PC-9 (cell line): ENCODE measurements around the gene GMPPA. TPM values are rescaled to one million over a fixed set of nuclear protein-coding genes. Genes with fewer than 3 reads are reported as not detected.

ENCODE experiments used
- BruUV-seq: library from RNA; stranded (reverse); fragments of 400-500 nt; replicated peaks from 2 replicates; lab custom pipeline; 2021; lab: Mats Ljungman, UMichigan
- CTCF ChIA-PET: fragments of 300-600 bp; sonication (Branson Sonifier 250); formaldehyde crosslinking; loops from one replicate; lab custom pipeline; 2022; ENCODE audit warnings: antibody characterized with exemption; lab: Charles Lee
- POLR2A ChIA-PET: fragments of 300-600 bp; sonication (Branson Sonifier 250); formaldehyde crosslinking; loops from one replicate; lab custom pipeline; 2022; ENCODE audit warnings: antibody characterized with exemption; ENCODE audit not compliant: unreplicated experiment; lab: Charles Lee
- DNase-seq, 2 experiments: peaks; one replicate each; pipeline versions ENCODE4 v3.0.0 to v3.0.0-alpha.2; 2015 to 2022; ENCODE audit warnings: mixed read lengths in 1 of 2
- H2AFZ ChIP-seq: fragments of 200-600 bp; sonication (generic); 2 replicates; pipeline ENCODE4 v1.8.1; 2017; ENCODE audit warnings: antibody characterized with exemption
- H3F3A ChIP-seq: fragments of 200-600 bp; sonication (generic); 2 replicates; pipeline ENCODE4 v1.8.1; 2017; ENCODE audit warnings: antibody characterized with exemption, mild to moderate bottlenecking, low read depth; ENCODE audit not compliant: insufficient read depth
- H3K27ac ChIP-seq: fragments of 200-600 bp; sonication (generic); 2 replicates; pipeline ENCODE4 v1.6.1; 2016; ENCODE audit warnings: mixed run types
- H3K27me3 ChIP-seq: fragments of 200-600 bp; sonication (generic); 2 replicates; pipeline ENCODE4 v1.6.1; 2016; ENCODE audit warnings: low read depth, mixed run types; ENCODE audit not compliant: insufficient read depth
- H3K36me3 ChIP-seq: fragments of 200-600 bp; sonication (generic); 2 replicates; pipeline ENCODE4 v1.6.1; 2016; ENCODE audit warnings: low read depth, mixed run types
- H3K4me1 ChIP-seq: fragments of 200-600 bp; sonication (generic); replicated peaks from 2 replicates; pipeline ENCODE4 v1.6.1; 2016; ENCODE audit warnings: mixed run types; ENCODE audit not compliant: insufficient read depth
- H3K4me2 ChIP-seq: fragments of 200-600 bp; sonication (generic); 2 replicates; pipeline ENCODE4 v1.6.1; 2017; ENCODE audit warnings: mixed run types
- H3K4me3 ChIP-seq: fragments of 200-600 bp; sonication (generic); 2 replicates; pipeline ENCODE4 v1.6.1; 2016; ENCODE audit warnings: mixed run types
- H3K79me2 ChIP-seq: fragments of 200-600 bp; sonication (generic); 2 replicates; pipeline ENCODE4 v1.6.1; 2017; ENCODE audit warnings: low read depth, mixed run types
- H3K9me2 ChIP-seq: fragments of 200-600 bp; sonication (generic); 2 replicates; pipeline ENCODE4 v1.8.1; 2017; ENCODE audit warnings: mild to moderate bottlenecking; ENCODE audit not compliant: insufficient read depth
- H3K9me3 ChIP-seq: fragments of 200-600 bp; sonication (generic); 2 replicates; pipeline ENCODE4 v1.8.1; 2016; ENCODE audit warnings: low read depth; ENCODE audit not compliant: insufficient read depth
- H4K20me1 ChIP-seq: fragments of 200-600 bp; sonication (generic); 2 replicates; pipeline ENCODE4 v1.8.1; 2017; ENCODE audit not compliant: insufficient read depth
- EZH2 ChIP-seq: fragments of 200-600 bp; sonication (generic); IDR thresholded peaks from 2 replicates; pipeline ENCODE4 v1.8.0; 2017; ENCODE audit warnings: antibody characterized with exemption, low read depth
- intact Hi-C: fragments of 100-400 bp; cut with micrococcal nuclease; formaldehyde crosslinking; loops from one replicate; pipeline ENCODE4 v1.10.0; 2022; ENCODE audit not compliant: unreplicated experiment
- total RNA-seq: library from RNA; stranded (reverse); gene quantifications from 2 replicates; pipeline ENCODE4 v1.2.3, GENCODE V29; 2021
- TF ChIP-seq, protein P1 (sequence below): fragments of 200-600 bp; sonication (generic); conservative IDR thresholded peaks from 2 replicates; pipeline ENCODE4 v1.6.1; 2017; ENCODE audit warnings: mixed run types, antibody characterized with exemption, mild to moderate bottlenecking, moderate library complexity

The GMPPA gene
- total RNA-seq, 1 experiment from 2014 or later: 57.2 TPM

DNA sequence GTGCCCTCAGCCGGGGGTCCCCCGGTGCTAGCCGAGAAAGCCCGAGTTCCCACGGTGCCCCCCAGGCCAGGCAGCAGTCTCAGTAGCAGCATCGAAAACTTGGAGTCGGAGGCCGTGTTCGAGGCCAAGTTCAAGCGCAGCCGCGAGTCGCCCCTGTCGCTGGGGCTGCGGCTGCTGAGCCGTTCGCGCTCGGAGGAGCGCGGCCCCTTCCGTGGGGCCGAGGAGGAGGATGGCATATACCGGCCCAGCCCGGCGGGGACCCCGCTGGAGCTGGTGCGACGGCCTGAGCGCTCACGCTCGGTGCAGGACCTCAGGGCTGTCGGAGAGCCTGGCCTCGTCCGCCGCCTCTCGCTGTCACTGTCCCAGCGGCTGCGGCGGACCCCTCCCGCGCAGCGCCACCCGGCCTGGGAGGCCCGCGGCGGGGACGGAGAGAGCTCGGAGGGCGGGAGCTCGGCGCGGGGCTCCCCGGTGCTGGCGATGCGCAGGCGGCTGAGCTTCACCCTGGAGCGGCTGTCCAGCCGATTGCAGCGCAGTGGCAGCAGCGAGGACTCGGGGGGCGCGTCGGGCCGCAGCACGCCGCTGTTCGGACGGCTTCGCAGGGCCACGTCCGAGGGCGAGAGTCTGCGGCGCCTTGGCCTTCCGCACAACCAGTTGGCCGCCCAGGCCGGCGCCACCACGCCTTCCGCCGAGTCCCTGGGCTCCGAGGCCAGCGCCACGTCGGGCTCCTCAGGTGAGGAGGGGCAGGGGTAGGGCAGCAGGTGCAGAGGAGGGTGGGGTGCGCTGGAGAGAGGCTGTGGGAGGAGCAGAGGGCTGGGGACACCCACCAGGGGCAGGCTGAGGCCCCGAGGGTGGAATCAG is 14.1 kb upstream of the GMPPA start:
- Histone ChIP-seq H3K9me3 (no peaks in the 10 kb centered on the region), H3K9me2 (no peaks in the 10 kb centered on the region), H2AFZ (no peak overlapping the region), H3K4me1 (no peaks in the 10 kb centered on the region), H3K4me2 (no peak overlapping the region), H3K27ac (no peak overlapping the region), H4K20me1 (no peaks in the 10 kb centered on the region), H3K27me3 (no peaks in the 10 kb centered on the region), H3K4me3 (no peak overlapping the region), H3K36me3 (no peaks in the 10 kb centered on the region), H3K79me2 (no peaks in the 10 kb centered on the region), H3F3A (no peaks in the 10 kb centered on the region)
- BruUV-seq: no TSS peak
- POLR2A ChIA-PET: no interaction called here
- TF ChIP-seq, protein P1, sequence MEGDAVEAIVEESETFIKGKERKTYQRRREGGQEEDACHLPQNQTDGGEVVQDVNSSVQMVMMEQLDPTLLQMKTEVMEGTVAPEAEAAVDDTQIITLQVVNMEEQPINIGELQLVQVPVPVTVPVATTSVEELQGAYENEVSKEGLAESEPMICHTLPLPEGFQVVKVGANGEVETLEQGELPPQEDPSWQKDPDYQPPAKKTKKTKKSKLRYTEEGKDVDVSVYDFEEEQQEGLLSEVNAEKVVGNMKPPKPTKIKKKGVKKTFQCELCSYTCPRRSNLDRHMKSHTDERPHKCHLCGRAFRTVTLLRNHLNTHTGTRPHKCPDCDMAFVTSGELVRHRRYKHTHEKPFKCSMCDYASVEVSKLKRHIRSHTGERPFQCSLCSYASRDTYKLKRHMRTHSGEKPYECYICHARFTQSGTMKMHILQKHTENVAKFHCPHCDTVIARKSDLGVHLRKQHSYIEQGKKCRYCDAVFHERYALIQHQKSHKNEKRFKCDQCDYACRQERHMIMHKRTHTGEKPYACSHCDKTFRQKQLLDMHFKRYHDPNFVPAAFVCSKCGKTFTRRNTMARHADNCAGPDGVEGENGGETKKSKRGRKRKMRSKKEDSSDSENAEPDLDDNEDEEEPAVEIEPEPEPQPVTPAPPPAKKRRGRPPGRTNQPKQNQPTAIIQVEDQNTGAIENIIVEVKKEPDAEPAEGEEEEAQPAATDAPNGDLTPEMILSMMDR: no peak
- TF ChIP-seq EZH2: no peak
- CTCF ChIA-PET: no interaction called here
- intact Hi-C loops: no loop called here
- no peak for DNase-seq

DNA sequence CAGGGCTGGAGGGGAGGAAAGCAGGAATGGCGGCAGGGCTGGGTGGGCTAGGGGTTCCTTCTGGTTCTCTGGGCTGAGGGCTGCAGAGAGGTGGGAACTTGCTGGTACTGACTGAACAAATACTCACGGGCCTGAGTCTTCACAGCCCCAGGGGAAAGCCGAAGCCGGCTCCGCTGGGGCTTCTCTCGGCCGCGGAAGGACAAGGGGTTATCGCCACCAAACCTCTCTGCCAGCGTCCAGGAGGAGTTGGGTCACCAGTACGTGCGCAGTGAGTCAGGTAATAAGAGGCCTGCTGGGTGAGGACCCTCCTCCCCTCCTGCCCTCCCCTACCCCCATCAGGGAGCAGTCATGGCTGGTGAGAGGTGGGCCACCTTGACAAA is 13.5 kb upstream of the GMPPA start:
- Histone ChIP-seq H3K27ac (no peak overlapping the region), H3K4me1 (no peaks in the 10 kb centered on the region), H3K36me3 (no peaks in the 10 kb centered on the region), H3K4me3 (no peak overlapping the region), H3K79me2 (no peaks in the 10 kb centered on the region), H3K9me3 (no peaks in the 10 kb centered on the region), H3K27me3 (no peaks in the 10 kb centered on the region), H2AFZ (no peak overlapping the region), H4K20me1 (no peaks in the 10 kb centered on the region), H3K9me2 (no peaks in the 10 kb centered on the region), H3F3A (no peaks in the 10 kb centered on the region), H3K4me2 (no peak overlapping the region)
- POLR2A ChIA-PET: no interaction called here
- no peak for DNase-seq
- intact Hi-C loops: no loop called here
- CTCF ChIA-PET: no interaction called here
- TF ChIP-seq EZH2: no peak
- TF ChIP-seq, protein P1: no peak
- no TSS peak for BruUV-seq

DNA sequence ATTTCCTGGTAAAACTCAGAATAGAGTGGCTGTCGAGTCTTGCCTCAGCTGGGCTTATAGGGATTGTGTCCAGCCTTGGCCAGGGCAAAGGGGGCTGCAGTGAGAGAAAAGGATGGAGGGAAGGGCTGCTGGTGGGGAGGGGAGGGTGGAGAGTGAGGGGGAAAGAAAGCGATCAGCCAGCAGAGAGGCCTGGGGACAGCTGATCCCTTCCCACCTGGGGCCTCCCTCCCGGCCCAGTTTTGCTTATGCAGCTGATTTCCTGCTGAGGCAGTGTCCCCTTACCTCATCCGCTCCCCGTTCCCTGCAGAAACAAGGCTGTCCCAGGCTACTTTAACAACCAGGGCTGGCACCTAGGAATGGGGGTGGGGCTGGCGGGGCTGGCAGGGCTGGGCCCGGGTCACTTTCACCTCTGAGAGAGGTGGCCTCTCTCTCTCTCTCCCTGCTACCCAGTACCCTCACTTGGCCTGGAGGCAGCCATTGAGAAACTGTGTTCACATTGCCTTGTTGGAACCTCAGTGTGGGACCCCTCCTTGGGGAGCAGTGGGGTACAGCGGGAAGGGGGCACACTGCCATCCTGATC is 12.2 kb upstream of the GMPPA start:
- CTCF ChIA-PET: interaction anchor here (0.5 to 0.6 kb wide), 2 partner anchors 25 to 48 kb away, joined by 4 to 19 read pairs; no protein-coding TSS in a partner anchor
- intact Hi-C loops: no loop called here
- no peak overlapping the region for H3K4me2 ChIP-seq
- H4K20me1 ChIP-seq: no peaks in the 10 kb centered on the region
- POLR2A ChIA-PET: no interaction called here
- H2AFZ ChIP-seq: no peak overlapping the region
- no peaks in the 10 kb centered on the region for H3F3A ChIP-seq
- H3K36me3 ChIP-seq: no peaks in the 10 kb centered on the region
- no TSS peak for BruUV-seq
- H3K27me3 ChIP-seq: no peaks in the 10 kb centered on the region
- H3K27ac ChIP-seq: no peak overlapping the region
- H3K9me3 ChIP-seq: no peaks in the 10 kb centered on the region
- H3K9me2 ChIP-seq: no peaks in the 10 kb centered on the region
- no peak for DNase-seq
- no peaks in the 10 kb centered on the region for H3K79me2 ChIP-seq
- no peak overlapping the region for H3K4me3 ChIP-seq
- no peaks in the 10 kb centered on the region for H3K4me1 ChIP-seq
- no peak for TF ChIP-seq EZH2
- TF ChIP-seq, protein P1: no peak
